KMS-11 (cell line): ENCODE data around the gene CFAP74.

Source experiments
- H2AFZ ChIP-seq: fragments of 200-600 bp; sonication (generic); 2 replicates; pipeline ENCODE4 v1.6.1; 2016; ENCODE audit warnings: antibody characterized with exemption, mixed run types, low read depth
- H3K27ac ChIP-seq: fragments of 200-600 bp; sonication (generic); 2 replicates; pipeline ENCODE4 v1.6.1; 2016; ENCODE audit warnings: mild to moderate bottlenecking, mixed run types
- H3K27me3 ChIP-seq: fragments of 200-600 bp; sonication (generic); 2 replicates; pipeline ENCODE4 v1.6.1; 2017; ENCODE audit warnings: mild to moderate bottlenecking, low read depth, mixed run types, moderate library complexity; ENCODE audit not compliant: insufficient read depth
- H3K36me3 ChIP-seq: fragments of 200-600 bp; sonication (generic); 2 replicates; pipeline ENCODE4 v1.6.1; 2017; ENCODE audit warnings: mild to moderate bottlenecking, mixed run types; ENCODE audit not compliant: insufficient read depth
- H3K4me1 ChIP-seq: fragments of 200-600 bp; sonication (generic); 2 replicates; pipeline ENCODE4 v1.6.1; 2016; ENCODE audit warnings: mild to moderate bottlenecking, low read depth, mixed run types; ENCODE audit not compliant: poor library complexity, severe bottlenecking
- H3K4me2 ChIP-seq: fragments of 200-600 bp; sonication (generic); 2 replicates; pipeline ENCODE4 v1.7.0; 2016; ENCODE audit warnings: mild to moderate bottlenecking, mixed run types
- H3K4me3 ChIP-seq: fragments of 200-600 bp; sonication (generic); IDR thresholded peaks from 2 replicates; pipeline ENCODE4 v1.6.1; 2017; ENCODE audit warnings: low read depth, low read length, mixed read lengths; ENCODE audit not compliant: insufficient read depth
- H3K79me2 ChIP-seq: fragments of 200-600 bp; sonication (generic); 2 replicates; pipeline ENCODE4 v1.6.1; 2016; ENCODE audit warnings: low read depth, mixed run types; ENCODE audit not compliant: insufficient read depth
- H3K9ac ChIP-seq: fragments of 200-600 bp; sonication (generic); 2 replicates; pipeline ENCODE4 v1.6.1; 2016; ENCODE audit warnings: mild to moderate bottlenecking, mixed run types
- H4K20me1 ChIP-seq: fragments of 200-600 bp; sonication (generic); 2 replicates; pipeline ENCODE4 v1.6.1; 2016; ENCODE audit warnings: mild to moderate bottlenecking, mixed run types; ENCODE audit not compliant: insufficient read depth
- CTCF ChIP-seq: fragments of 200-600 bp; sonication (generic); conservative IDR thresholded peaks from 2 replicates; pipeline ENCODE4 v1.6.1; 2017; ENCODE audit warnings: low read depth, mild to moderate bottlenecking, antibody characterized with exemption, low read length, moderate library complexity, mixed read lengths

Gene CFAP74

GRCh38 chr1:1926346-1926811 lies 77.2 kb downstream of the CFAP74 start:
- Histone ChIP-seq H3K27me3 (peaks cover 66% of the 10 kb centered on the region), H2AFZ (no peak overlapping the region), H3K4me3 (no peak overlapping the region), H3K79me2 (no peaks in the 10 kb centered on the region), H3K36me3 (no peaks in the 10 kb centered on the region), H3K27ac (no peak overlapping the region), H3K4me1 (no peaks in the 10 kb centered on the region), H3K9ac (no peak overlapping the region), H4K20me1 (no peaks in the 10 kb centered on the region), H3K4me2 (no peak overlapping the region)
- TF ChIP-seq CTCF = no peak

- Histone ChIP-seq H3K4me3 (no peak overlapping the region), H2AFZ (no peak overlapping the region), H3K4me2 (no peak overlapping the region), H3K36me3 (no peaks in the 10 kb centered on the region), H3K9ac (no peak overlapping the region), H4K20me1 (no peaks in the 10 kb centered on the region), H3K27me3 (peaks cover 64% of the 10 kb centered on the region), H3K79me2 (no peaks in the 10 kb centered on the region), H3K27ac (no peak overlapping the region), H3K4me1 (no peaks in the 10 kb centered on the region)
- TF ChIP-seq CTCF = no peak
These were observed 77.9 kb downstream of the CFAP74 start for GRCh38 chr1:1925437-1926345.

- TF ChIP-seq CTCF = no peak
- Histone ChIP-seq H2AFZ (no peak overlapping the region), H3K4me1 (no peaks in the 10 kb centered on the region), H3K36me3 (no peaks in the 10 kb centered on the region), H3K4me2 (no peak overlapping the region), H3K27me3 (peaks cover 60% of the 10 kb centered on the region), H3K9ac (no peak overlapping the region), H3K79me2 (no peaks in the 10 kb centered on the region), H4K20me1 (no peaks in the 10 kb centered on the region), H3K27ac (no peak overlapping the region), H3K4me3 (no peak overlapping the region)
These were observed 78.7 kb downstream of the CFAP74 start for GRCh38 chr1:1924849-1925248.

GRCh38 chr1:1924386-1924785 lies 79.2 kb downstream of the CFAP74 start:
- H3K79me2 ChIP-seq = no peaks in the 10 kb centered on the region
- H3K4me2 ChIP-seq = no peak overlapping the region
- H3K9ac ChIP-seq = no peak overlapping the region

More at GRCh38 chr1:1924386-1924785, 79.2 kb downstream of the CFAP74 start:
- no peak overlapping the region for H2AFZ ChIP-seq
- no peaks in the 10 kb centered on the region for H3K36me3 ChIP-seq
- no peak overlapping the region for H3K27ac ChIP-seq
- H3K4me1 ChIP-seq = no peaks in the 10 kb centered on the region
- H3K4me3 ChIP-seq = no peak overlapping the region
- H3K27me3 ChIP-seq = peaks cover 58% of the 10 kb centered on the region
- no peak for TF ChIP-seq CTCF
- no peaks in the 10 kb centered on the region for H4K20me1 ChIP-seq
